Activated CD8-positive, alpha-beta memory T cell treated with anti-CD3 and anti-CD28 coated beads, Interleukin-2, amount 10 ng/mL, durations not matched to agents 7 days and 5 days (primary cell): ENCODE results near the gene ATP2B2. TPM values are rescaled to one million over a fixed set of nuclear protein-coding genes. Genes with fewer than 3 reads are reported as not detected.

Experiments
- ATAC-seq: fragments of 150-1000 bp; cut with Tn5 transposase; one replicate; pipeline ENCODE4 v1.10.0; 2021; ENCODE audit warnings: moderate library complexity
- CTCF ChIA-PET: fragments of 350-600 bp; sonication (Branson Sonifier 250); formaldehyde crosslinking; loops from one replicate; lab custom pipeline; 2021; ENCODE audit warnings: antibody characterized with exemption; lab: Charles Lee
- DNase-seq: peaks from one replicate; pipeline ENCODE4 v3.0.0-alpha.2; 2020
- H3K27ac Mint-ChIP-seq: one replicate; pipeline ENCODE4 v1.8.0; 2021; ENCODE audit warnings: mild to moderate bottlenecking, mixed read lengths
- H3K27me3 Mint-ChIP-seq: one replicate; pipeline ENCODE4 v1.8.0; 2021; ENCODE audit warnings: mixed read lengths
- H3K36me3 Mint-ChIP-seq: one replicate; pipeline ENCODE4 v1.8.0; 2021; ENCODE audit warnings: mild to moderate bottlenecking, mixed read lengths
- H3K4me1 Mint-ChIP-seq: one replicate; pipeline ENCODE4 v1.8.0; 2021; ENCODE audit warnings: mixed read lengths
- H3K4me3 Mint-ChIP-seq: one replicate; pipeline ENCODE4 v1.8.0; 2021; ENCODE audit warnings: mild to moderate bottlenecking, moderate library complexity, mixed read lengths
- H3K9me3 Mint-ChIP-seq: one replicate; pipeline ENCODE4 v1.8.0; 2022; ENCODE audit warnings: low read depth, mixed read lengths
- total RNA-seq, 2 experiments: library from RNA; stranded (reverse); gene quantifications; one replicate each; pipeline ENCODE4 v1.2.3, GENCODE V29; 2021

ATP2B2 gene
- total RNA-seq, 2 experiments from 2014 or later: not detected

- no peak overlapping the region for H3K4me3 Mint-ChIP-seq
- DNase-seq (no peak), ATAC-seq (no peak)
- H3K27me3 Mint-ChIP-seq: no peaks in the 10 kb centered on the region
- peaks cover 31% of the 10 kb centered on the region for H3K4me1 Mint-ChIP-seq
- H3K36me3 Mint-ChIP-seq: no peaks in the 10 kb centered on the region
- H3K27ac Mint-ChIP-seq: no peak overlapping the region
- CTCF ChIA-PET: interaction anchor here (2.1 kb wide), 1 partner anchor 115 kb away, joined by 6 read pairs; the partner anchor contains the start of gene SEC13
- no peaks in the 10 kb centered on the region for H3K9me3 Mint-ChIP-seq
These were observed 69.5 kb downstream of the ATP2B2 start for GRCh38 chr3:10435850-10436249.

- CTCF ChIA-PET: no interaction called here
- ATAC-seq (no peak), DNase-seq (no peak)
- Mint-ChIP-seq H3K4me1 (peaks cover 31% of the 10 kb centered on the region), H3K27ac (no peak overlapping the region), H3K36me3 (no peaks in the 10 kb centered on the region), H3K4me3 (no peak overlapping the region), H3K27me3 (no peaks in the 10 kb centered on the region), H3K9me3 (no peaks in the 10 kb centered on the region)
These were observed 70.4 kb downstream of the ATP2B2 start for GRCh38 chr3:10434938-10435336.

- no peak overlapping the region for H3K4me3 Mint-ChIP-seq
- CTCF ChIA-PET: no interaction called here
- no peak overlapping the region for H3K27ac Mint-ChIP-seq
- no peaks in the 10 kb centered on the region for H3K9me3 Mint-ChIP-seq
- ATAC-seq (no peak), DNase-seq (no peak)
- H3K36me3 Mint-ChIP-seq: no peaks in the 10 kb centered on the region
- peaks cover 3% of the 10 kb centered on the region for H3K27me3 Mint-ChIP-seq
- H3K4me1 Mint-ChIP-seq: peaks cover 31% of the 10 kb centered on the region
These were observed 71.0 kb downstream of the ATP2B2 start for GRCh38 chr3:10434144-10434937.

- ATAC-seq (no peak), DNase-seq (no peak)
- CTCF ChIA-PET: no interaction called here
- Mint-ChIP-seq H3K27me3 (peaks cover 4% of the 10 kb centered on the region), H3K36me3 (no peaks in the 10 kb centered on the region), H3K4me3 (no peak overlapping the region), H3K4me1 (peaks cover 25% of the 10 kb centered on the region), H3K9me3 (no peaks in the 10 kb centered on the region), H3K27ac (no peak overlapping the region)
These were observed 72.5 kb downstream of the ATP2B2 start for GRCh38 chr3:10432931-10433330.

- DNase-seq (no peak), ATAC-seq (no peak)
- peaks cover 4% of the 10 kb centered on the region for H3K27me3 Mint-ChIP-seq
- H3K36me3 Mint-ChIP-seq: no peaks in the 10 kb centered on the region
- CTCF ChIA-PET: no interaction called here
- peaks cover 20% of the 10 kb centered on the region for H3K4me1 Mint-ChIP-seq
- no peak overlapping the region for H3K4me3 Mint-ChIP-seq
- no peaks in the 10 kb centered on the region for H3K9me3 Mint-ChIP-seq
- no peak overlapping the region for H3K27ac Mint-ChIP-seq
These were observed 73.1 kb downstream of the ATP2B2 start for GRCh38 chr3:10432156-10432845.

- DNase-seq (no peak), ATAC-seq (no peak)
- Mint-ChIP-seq H3K36me3 (no peaks in the 10 kb centered on the region), H3K4me3 (no peak overlapping the region), H3K27me3 (peaks cover 4% of the 10 kb centered on the region), H3K9me3 (no peaks in the 10 kb centered on the region), H3K27ac (no peak overlapping the region), H3K4me1 (peaks cover 8% of the 10 kb centered on the region)
- CTCF ChIA-PET: no interaction called here
These were observed 74.6 kb downstream of the ATP2B2 start for GRCh38 chr3:10430805-10431204.

- Mint-ChIP-seq H3K4me3 (no peak overlapping the region), H3K9me3 (no peaks in the 10 kb centered on the region), H3K27me3 (peaks cover 4% of the 10 kb centered on the region), H3K4me1 (no peaks in the 10 kb centered on the region), H3K27ac (no peak overlapping the region), H3K36me3 (no peaks in the 10 kb centered on the region)
- no peak for DNase-seq
- CTCF ChIA-PET: no interaction called here
- ATAC-seq: no peak
These were observed 76.8 kb downstream of the ATP2B2 start for GRCh38 chr3:10428406-10429091.

GRCh38 chr3:10426346-10427220, 78.8 kb downstream of the ATP2B2 start:
- no peak overlapping the region for H3K27ac Mint-ChIP-seq
- H3K9me3 Mint-ChIP-seq: no peaks in the 10 kb centered on the region
- CTCF ChIA-PET: no interaction called here
- H3K4me3 Mint-ChIP-seq: no peak overlapping the region
- ATAC-seq (no peak), DNase-seq (no peak)
- H3K27me3 Mint-ChIP-seq: peaks cover 6% of the 10 kb centered on the region
- H3K4me1 Mint-ChIP-seq: no peaks in the 10 kb centered on the region
- H3K36me3 Mint-ChIP-seq: no peaks in the 10 kb centered on the region

- Mint-ChIP-seq H3K9me3 (no peaks in the 10 kb centered on the region), H3K4me3 (no peak overlapping the region), H3K4me1 (peaks cover 5% of the 10 kb centered on the region), H3K27ac (no peak overlapping the region), H3K36me3 (no peaks in the 10 kb centered on the region), H3K27me3 (peaks cover 2% of the 10 kb centered on the region)
- no peak for DNase-seq
- CTCF ChIA-PET: no interaction called here
- no peak for ATAC-seq
These were observed 82.1 kb downstream of the ATP2B2 start for GRCh38 chr3:10423171-10423882.

- no peak for DNase-seq
- Mint-ChIP-seq H3K27me3 (peaks cover 7% of the 10 kb centered on the region), H3K4me3 (no peak overlapping the region), H3K9me3 (no peaks in the 10 kb centered on the region), H3K36me3 (no peaks in the 10 kb centered on the region), H3K4me1 (peaks cover 5% of the 10 kb centered on the region), H3K27ac (no peak overlapping the region)
- ATAC-seq: no peak
- CTCF ChIA-PET: no interaction called here
These were observed 83.4 kb downstream of the ATP2B2 start for GRCh38 chr3:10421996-10422395.

GRCh38 chr3:10420745-10421475, 84.5 kb downstream of the ATP2B2 start:
- Mint-ChIP-seq H3K4me3 (no peak overlapping the region), H3K27ac (no peak overlapping the region), H3K4me1 (peaks cover 5% of the 10 kb centered on the region), H3K36me3 (no peaks in the 10 kb centered on the region), H3K9me3 (no peaks in the 10 kb centered on the region), H3K27me3 (peaks cover 12% of the 10 kb centered on the region)
- ATAC-seq (no peak), DNase-seq (no peak)
- CTCF ChIA-PET: interaction anchor here (2.0 kb wide), 1 partner anchor 317 kb away, joined by 8 read pairs; no protein-coding TSS in a partner anchor
